ENCODE results near the gene NBDY.

NBDY gene

DNA sequence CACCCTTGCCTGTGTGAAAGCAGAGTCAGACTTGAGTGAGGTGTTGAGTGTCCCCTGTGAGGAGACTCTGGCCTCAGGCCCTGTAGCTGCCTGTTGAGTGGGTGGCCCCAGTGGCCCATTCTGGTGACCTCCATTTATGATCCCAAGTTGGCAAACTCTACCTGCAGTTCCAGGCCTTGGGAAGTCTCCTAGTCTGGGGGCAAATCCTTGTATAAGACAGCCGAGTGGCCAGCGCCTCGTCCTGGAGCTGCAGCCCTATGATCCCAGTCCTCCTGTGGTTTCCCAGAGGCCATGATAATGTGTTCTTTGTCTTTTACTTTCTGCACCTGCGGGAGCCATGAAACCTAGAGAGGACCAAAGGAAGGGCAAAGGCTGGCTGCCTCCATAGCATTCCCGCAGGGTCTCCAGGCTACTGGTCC lies 58.7 kb downstream of the NBDY start:
- DNase-seq: no peak

DNA sequence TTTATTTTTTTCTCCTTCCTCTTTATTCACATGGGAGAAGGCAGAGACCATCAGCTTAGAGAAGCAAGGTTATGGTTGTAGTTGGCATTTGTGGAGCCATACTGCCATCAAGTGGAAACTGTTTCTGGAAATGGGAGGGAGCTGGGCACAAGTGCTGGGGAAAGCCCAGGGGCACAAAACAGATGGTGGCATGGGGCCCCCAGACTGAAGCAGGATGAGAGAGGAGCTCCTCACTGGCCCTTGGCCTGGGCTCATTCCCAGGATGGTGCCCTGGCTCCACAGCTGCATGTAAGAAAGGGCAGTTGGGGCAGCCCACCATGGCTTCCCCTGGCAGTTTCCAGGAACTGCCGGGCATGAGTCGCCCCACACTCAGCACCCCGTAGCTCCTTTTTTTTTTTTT lies 59.2 kb downstream of the NBDY start:
- DNase-seq: no peak

DNA sequence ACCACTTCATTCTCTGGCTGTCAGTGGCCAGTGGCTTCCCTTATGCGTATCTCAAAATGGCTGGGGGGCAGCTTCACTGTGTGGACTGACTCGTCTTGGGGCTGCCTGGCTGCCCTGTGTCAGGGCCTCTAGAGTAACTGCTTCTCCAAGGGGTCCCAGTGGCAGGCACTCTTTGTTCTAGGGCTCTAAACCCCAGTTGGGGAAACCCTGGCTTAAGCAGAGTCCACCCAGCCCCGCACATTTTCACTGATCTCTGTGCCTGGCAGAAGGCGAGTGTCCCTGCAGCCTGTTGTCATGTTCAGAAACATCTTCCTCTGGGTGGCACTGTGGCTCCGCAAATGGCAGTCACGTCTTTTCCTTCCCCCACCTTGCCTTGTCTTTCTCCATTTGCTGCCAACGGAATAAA lies 59.7 kb downstream of the NBDY start:
- DNase-seq: no peak

DNA sequence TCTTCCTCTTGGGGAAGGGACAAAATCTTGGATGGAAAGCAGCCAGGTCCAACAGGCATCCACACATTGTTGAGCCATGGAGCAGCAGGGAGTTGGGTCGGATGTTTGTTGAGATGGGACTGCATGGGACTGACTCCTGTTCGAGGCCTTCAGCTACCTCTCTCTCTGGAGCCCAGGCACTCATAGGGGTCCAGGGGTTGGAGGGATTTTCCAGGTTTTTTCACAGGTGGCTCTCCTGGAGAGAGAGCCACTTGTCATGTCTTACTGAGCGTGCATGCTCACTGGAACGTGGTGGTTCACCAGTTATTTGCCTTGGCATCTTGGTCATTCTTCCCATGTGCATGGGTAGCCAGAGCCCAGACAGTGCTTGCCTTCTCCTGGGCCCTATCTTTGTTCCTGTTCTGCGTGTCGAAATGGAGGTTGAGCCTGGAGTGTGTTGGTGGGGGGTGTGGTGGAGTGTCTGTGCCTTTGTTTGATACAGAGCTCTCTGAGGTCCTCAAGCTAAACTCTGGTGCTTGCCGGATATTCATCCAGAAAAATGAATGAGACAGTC lies 60.6 kb downstream of the NBDY start:
- no peak for DNase-seq

DNA sequence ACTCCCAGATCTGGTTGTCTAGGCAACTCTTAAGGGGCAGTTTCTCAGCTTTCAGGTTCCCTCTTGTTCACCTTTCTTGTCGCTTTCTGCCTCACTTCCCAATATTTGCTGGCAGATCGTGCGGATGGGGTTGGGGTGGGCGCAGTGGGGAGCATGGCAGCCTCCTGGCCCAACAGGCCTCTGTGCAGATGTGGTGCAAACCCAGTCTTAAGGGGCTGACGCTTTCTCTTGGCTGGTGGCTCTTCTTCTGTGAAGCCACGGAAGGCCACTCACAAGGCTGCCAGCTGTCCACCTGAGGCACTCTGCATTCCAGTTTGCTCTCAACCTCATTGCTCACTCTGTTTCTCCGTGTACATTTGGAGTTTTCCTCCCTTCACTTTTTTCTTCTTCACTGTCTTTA lies 61.7 kb downstream of the NBDY start:
- DNase-seq: no peak

DNA sequence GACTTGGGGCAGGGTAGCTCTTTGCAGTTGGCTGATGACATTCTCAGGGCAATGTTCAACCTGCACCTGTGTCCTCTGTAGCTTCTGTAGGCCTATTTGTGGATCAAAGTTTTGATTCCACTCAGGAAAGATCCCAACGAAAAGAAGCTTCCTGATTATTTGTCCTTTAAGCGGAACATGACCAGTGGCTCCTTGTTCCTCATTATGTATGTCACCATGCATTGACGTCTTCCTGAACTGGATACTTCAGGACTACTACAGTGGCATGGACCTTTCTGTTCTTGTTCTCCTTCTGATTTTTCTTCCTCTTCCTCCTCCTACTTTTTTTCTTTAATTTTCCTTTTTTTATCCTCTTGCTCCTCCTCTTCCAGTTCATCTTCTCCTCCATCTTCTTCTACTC lies 62.4 kb downstream of the NBDY start:
- no peak for DNase-seq

DNA sequence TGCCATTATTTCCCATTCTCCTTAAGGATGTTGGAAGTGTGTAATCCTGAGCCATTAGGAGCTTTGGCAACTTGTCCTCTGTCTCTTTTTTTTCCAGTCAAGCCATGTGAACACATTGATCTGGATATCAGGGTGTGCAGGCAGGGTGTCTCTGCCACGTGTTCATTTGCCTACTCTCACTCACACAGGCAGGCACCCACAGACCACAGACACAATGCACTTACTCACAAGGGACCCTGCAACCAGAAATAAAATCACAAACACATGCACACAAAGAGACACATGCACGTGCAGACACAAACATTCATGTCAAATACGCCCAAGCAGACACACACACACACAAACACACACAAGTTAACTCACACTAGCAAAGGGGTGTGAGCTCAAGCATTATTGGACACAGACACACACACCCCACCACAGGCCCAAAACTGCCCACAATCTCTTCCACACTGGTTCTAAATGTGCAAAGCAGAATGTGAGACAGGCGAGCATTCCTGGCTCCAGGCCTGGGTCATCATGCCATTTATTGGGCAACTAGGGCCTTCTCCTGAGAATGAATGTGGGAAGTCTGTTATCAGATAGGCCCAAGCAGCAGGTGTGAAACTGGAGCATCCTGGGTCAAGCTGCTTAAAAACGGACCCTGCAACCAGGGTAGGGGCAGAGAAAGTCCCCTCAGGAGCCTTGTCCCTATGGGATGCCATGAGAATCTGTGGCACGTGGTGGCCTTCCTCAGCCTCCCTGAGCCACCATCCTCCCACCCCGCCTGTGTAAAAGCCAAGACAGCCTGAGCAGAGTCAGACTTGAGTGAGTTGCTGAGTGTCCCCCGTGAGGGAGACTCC lies 63.4 kb downstream of the NBDY start:
- DNase-seq: no peak

DNA sequence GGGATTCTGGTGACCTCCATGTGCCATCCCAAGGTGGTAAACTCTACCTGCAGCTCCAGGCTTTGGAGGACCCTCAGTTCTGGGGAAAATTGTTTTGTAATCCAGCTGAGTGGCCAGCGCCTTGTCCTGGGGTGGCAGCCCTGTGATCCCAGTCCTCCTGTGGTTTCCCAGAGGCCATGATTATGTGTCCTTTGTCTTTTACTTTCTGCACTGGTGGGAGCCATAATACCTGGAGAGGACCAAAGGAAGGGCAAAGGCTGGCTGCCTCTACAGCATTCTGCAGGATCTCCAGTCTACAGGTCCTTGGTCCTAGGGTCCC lies 64.0 kb downstream of the NBDY start:
- no peak for DNase-seq

DNA sequence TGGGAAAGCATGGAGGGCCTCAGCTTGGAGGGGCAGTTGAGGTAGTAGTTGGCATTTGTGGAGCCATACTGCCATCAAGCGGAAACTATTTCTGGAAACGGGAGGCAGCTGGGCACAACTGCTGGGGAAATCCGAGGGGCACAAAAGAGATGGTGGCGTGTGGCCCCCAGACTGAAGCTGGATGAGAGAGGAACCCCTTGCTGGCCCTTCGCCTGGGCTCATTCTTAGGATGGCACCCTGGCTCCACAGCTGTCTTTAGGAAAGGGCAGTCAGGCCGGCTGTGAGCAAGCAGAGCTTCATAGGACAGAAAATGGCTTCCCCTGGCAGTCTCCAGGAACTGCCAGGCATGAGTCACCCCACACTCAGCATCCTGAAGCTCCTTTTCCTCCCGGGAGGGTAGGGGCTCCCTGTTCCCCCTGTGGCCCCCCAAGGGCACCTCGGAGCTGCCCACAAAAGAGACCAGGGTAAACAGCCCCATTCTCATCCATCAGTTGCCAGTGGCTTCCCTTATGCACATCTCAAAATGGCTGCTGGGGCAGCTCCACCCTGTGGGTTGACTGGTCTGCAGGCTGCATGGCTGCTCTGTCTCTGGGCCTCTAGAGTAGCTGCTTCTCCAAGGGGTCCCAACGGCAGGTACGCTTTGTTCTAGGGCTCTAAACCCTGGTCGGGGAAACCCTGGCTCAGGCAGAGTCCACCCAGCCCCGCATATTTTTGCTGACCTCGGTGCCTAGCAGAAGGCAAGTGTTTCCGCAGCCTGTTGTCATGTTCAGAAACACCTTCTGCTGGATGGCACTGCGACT lies 64.7 kb downstream of the NBDY start:
- DNase-seq: no peak

DNA sequence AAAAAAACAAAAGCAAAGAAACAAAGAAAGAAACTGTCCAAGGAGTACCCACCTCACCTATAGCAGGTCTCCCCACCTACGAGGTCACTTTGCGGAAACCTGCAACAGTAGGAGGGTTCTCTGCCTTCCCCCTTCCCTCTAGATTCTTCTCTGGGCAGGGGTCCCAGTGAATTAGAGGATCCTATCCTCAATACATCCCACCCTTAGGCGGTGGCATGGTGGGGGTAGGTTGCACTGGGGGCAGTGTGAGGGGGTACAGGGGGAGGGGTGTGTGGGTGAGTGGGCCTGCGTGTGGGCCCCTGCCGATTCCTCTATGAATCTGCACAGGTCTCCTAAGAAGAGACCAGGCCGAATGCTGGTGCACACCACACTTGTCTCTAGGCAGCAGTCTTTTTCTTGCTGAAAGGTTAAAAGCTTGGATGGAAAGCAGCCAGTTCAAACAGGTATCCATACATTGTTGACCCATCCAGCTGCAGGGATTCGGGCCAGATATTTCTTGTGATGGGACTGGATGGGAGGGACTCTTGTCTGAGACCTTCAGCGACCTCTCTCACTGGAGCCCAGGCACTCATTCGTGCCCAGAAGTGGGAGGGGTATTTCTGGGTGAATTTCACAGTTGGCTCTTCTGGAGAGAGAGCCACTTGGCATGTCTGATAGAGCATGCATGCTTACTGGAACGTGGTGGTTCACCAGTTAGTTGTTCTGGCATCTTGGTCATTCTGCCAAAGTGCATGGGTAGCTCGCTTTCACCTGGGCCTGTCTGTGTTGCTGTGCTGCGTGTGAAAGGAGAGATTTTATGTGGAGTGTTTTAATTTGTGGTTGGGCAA lies 65.6 kb downstream of the NBDY start:
- DNase-seq: no peak

DNA sequence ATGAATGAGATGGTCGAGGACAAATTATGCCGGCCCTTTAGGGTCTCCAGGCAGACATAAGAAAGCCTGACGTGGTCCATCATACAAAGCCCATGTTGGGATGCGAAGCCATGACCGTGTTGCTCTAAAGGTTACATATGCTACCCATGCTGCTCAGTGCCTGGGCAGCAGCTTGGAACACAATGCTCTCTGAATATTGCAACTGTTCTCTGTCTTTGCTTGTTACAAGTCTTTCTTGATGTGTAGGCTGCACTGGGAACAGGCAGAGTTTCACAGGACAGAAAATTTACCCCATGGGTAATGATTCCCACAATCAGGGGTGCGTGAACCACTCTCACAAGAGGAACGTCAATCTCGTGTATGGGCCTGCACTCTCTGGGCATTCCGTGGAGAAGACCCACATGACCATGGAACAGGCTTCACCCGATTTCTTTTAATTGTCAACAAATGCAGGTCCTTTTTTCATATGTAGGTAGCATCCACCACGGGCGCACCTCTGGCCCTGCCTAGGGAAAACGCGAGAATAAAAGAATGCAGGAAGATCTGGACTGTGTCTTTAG lies 66.3 kb downstream of the NBDY start:
- DNase-seq: no peak

DNA sequence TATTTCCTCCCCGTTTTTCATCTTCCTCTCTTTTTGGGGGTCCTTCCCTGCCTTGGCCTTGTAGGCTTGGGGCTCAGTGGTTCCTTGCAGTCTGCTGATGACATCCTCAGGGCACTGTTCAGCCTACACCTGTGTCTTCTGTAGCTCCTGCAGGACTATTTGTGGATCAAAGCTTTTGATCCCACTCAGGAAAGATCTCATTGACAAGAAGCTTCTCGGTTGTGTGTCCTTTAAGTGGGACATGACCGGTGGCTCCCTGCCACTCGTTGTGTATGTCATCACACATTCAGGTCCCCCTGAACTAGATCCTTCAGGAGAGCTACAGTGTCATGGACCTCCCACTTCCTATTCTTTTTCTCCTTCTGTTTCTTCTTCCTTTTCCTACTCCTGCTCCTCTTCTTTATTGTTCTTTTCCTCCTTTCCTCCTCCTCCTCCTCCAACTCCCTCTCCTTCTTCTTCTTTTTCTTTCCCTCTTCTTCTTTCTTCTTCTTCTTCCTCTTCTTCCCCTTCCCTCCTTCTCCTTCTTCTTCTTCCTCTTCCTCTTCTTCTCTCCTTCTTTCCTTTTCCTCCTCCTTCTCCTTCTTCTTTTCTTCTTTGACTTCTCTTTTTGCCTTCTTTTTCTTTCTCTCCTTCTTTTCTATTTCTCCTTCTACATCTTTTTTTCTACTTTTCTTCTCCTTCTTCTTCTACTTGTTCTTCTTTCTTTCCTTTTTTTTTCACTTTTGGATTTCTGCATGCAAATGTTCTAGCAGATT lies 67.8 kb downstream of the NBDY start:
- DNase-seq: no peak

DNA sequence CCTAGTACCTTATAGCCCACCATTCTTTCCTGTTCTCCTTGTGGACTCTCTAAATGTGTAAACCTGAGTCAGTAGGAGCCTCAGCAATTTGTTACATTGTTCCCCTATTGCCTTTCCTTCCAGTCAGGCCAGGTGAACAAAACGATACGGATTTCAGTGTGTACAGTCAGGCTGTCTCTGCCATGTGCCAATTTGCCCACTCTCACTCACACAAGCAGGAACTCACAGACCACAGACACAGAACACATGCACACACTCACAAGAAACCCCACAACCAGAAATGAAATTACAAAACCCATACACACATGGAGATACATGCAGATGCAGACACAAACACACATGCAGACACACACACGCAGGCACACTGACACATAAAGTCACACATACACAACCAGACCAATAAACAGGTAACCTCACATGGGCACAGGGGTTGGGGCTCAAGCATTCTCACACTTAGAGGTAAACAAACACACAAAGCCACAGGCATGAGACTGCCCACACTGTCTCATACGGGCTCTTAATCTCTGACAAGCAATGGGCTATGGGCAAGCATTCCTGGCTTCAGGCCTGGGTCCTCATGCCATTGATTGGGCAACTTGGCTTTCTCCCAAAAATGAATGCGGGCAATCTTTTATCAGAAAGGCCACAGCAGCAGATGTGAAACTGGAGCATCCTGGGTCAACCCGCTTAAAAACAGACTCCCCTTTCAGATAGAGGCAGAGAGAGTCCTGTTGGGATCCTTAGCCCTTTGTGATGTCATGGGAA lies 68.7 kb downstream of the NBDY start:
- DNase-seq: no peak

DNA sequence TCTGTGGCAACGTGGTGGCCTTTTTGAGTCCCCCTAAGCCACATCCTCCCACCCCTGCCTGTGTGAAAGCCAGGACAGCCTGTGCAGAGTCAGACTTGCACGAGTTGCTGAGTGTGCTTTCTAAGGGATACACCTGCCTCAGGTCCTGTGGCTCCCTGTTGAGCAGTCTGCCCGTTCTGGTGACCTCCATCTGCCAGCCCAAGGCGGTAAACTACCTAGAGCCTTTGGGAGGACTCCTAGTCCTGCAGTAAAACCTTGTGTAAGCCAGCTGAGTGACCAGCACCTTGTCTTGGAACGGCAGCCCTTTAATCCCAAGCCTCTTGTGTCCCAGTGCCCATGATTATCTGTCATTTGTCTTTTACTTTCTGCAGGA lies 69.3 kb downstream of the NBDY start:
- no peak for DNase-seq

DNA sequence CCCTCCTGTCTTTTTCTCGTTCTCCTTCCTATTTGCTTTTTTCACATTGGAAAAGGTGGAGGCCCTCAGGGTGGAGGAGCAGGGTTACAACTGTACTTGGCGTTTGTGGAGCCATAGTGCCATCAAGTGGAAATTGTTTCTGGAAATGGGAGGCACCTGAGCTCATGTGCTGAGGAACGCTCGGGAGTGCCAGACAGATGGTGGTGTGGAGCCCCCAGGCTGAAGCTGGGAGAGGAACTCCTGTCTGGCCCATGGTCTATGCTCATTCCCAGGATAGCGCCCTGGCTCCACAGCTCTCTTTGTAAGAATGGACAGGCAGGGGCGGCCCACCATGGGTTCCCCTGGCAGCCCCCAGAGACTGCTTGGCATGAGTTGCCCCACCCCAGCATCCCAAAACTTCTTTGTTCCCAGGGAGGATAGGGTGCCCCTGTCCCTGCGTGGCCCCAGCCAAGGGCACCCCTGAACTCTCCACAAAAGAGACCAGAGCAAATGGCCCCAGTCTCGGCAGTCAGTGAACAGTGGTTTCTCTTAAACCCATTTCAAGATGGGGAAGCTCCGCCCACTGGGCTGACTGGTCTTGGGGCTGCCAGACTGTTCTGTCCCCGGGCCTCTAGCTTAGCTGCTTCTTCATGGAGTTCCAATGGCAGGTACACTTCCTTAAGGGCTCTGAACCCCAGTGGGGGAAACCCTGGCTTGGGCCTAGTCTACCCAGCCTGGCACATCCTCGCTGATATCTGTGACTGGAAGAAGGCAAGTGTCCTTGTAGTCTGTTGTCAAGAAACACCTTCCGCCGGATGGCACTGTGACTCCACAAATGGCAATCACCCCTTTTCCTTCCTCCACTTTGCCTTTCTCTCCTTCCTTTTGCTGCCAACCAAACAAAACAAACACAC lies 70.1 kb downstream of the NBDY start:
- no peak for DNase-seq

DNA sequence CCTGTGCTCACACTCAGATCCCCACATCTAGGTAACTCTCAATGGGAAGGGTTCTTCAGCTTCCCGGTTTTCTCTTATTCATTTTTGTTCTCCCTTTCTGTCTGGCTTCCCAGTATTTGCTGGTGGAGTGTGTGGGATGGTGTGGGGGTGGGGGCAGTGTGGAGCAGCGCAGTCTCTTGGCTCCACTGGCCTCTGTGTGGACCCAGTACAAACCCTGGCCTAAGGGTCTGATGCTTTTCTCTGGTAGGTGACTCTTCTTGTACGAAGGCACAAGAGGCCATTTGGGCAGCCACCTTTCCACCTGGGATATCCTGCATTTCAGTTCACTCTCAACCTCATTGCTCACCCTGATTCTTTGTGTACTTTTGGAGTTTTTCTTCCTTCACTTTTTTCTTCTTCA lies 71.3 kb downstream of the NBDY start:
- DNase-seq: no peak

DNA sequence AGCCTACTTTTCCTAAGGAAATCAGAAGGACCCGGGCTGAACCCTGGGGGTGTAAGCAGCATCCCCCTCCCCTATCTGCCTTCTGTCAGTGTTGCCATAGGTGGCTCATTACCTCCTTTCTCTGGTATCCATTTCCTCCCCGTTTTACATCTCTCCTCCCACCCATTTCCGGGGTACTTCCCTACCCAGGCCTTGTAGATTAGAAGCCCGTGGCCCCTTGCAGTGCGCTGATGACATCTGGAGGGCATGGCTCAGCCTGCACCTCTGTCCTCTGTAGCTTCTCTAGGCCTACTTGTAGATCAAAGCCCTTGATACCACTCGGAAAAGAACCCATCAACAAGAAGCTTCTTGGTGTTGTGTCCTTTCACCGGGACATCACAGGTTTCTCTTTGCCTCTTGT lies 71.8 kb downstream of the NBDY start:
- DNase-seq: no peak

DNA sequence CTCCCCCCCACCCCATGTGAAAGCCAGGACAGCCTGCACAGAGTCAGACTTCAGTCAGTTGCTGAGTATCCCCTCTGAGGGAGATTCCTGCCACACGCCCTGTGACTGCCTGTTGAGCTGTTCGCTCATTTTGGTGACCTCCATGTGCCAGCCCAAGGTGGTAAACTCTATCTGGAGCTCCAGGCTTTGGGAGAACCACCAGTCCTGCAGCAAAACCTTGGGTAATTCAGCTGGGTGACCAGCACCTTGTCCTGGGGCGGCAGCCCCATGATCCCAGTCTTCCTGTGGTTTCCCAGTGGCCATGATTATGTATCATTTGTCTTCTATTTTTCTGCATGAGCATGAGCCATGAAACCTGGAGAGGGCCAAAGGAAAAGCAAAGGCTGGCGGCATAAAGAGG lies 73.4 kb downstream of the NBDY start:
- DNase-seq: no peak

DNA sequence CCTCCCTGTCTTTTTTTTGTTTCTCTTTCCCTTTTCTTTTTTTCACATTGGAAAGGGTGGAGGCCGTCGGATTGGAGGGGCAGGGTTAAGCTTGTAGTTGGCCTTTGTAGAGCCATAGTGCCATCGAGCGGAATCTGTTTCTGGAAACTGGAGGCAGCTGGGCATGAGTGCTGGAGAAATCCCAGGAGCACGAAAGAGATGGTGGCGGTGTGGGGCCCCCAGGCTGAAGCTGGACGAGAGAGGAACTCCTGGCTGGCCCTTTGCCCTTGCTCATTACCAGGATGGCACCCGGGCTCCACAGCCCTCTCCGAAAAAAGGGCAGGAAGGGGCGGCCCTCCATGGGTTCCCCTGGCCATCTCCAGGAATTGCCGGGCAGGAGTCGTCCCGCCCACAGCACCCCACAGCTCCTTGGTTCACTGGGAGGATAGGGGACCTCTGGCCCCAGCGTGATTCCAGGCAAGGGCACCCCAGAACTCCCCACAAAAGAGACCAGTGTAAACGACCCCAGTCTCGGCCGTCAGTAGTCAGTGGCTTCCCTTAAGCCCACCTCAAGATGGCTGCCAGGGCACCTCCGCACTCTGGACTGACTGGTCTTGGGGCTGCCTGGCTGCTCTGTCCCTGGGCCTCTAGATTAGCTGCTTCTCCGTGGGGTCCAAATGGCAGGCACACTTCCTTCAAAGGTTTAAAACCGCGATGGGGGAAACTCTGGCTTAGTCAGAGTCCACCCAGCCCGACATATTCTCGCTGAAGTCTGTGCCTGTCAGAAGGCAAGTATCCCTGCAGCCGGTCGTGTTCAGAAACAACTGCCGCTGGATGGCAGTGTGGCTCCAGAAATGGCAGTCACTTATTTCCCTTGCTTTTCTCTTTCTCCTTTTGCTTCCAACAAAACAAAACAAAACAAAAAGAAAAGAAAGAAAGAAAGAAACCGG lies 74.1 kb downstream of the NBDY start:
- DNase-seq: no peak
